GM19025 (cell line): Measurements from ENCODE around the gene CNOT1.

ENCODE experiments used
- ATAC-seq: cut with Tn5 transposase; IDR thresholded peaks from one replicate; pipeline ENCODE4 v1.9.1; 2021; ENCODE audit warnings: mild to moderate bottlenecking, low read depth, moderate library complexity; ENCODE audit not compliant: unreplicated experiment

Gene CNOT1

DNA sequence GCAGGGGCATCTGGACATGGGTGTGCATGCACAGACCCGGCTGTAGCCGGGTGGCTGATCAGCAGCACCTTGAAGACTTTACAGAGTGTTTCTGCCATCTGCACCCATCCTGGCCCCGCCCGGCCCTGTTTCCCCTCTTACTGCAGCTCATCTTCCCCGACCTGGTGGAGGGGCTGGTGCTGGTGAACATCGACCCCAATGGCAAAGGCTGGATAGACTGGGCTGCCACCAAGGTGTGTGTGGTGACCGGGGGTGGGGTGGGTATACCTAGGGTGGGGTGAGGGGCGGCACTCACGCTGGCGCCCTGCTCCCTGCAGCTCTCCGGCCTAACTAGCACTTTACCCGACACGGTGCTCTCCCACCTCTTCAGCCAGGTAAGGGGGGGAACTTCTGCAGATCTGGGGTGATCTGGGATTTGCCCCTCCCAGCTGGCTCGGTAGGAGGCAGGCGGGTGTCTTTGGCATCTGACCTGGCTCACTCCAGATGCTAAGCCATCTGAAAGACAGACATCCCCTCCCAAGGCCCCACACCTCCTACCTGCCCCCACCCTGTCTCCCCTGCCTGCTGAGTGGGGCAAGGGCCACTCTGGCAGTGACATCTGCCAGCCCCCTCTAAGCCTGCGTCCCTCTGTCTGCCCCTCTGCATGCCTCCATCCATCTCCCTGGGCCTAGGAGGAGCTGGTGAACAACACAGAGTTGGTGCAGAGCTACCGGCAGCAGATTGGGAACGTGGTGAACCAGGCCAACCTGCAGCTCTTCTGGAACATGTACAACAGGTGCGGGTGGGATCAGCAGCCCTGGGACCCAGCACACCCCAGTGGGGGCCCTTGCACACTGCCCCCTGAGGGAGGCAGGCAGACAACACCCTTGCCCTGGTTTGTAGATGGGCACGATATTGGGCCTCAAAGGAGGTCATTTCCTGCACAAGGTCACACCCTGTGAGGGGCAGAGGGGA lies 123.1 kb downstream of the CNOT1 start:
- ATAC-seq: no peak

DNA sequence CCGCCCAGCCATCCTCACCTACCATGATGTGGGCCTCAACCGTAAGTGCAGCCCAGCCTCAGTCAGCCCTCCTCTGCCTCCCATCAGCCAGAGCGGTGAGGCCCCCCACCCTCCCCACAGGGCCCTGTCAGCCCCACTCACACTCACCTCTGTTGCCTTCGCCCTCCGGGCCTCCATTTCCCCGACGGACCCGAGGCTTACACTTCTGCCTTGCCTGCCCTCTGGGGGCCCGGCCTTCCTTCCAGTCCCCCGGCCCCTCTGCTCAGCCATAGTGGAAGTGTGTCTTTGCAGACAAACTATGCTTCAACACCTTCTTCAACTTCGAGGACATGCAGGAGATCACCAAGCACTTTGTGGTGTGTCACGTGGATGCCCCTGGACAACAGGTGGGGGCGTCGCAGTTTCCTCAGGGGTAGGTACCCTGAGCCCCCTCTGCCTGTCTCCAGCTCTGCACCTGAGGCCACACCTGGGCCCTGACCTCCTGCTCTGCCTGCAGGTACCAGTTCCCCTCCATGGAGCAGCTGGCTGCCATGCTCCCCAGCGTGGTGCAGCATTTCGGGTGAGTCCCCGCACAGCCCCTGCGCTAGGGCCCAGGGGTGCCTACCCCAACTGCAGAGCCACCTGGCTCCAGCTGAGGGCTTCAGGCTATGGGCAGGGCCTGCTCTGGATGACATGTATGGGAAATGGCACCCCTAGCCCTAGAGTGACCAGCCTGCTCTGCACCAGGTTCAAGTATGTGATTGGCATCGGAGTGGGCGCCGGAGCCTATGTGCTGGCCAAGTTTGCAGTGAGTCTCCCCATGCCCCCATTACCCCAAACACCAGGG lies 125.5 kb downstream of the CNOT1 start:
- no peak for ATAC-seq

DNA sequence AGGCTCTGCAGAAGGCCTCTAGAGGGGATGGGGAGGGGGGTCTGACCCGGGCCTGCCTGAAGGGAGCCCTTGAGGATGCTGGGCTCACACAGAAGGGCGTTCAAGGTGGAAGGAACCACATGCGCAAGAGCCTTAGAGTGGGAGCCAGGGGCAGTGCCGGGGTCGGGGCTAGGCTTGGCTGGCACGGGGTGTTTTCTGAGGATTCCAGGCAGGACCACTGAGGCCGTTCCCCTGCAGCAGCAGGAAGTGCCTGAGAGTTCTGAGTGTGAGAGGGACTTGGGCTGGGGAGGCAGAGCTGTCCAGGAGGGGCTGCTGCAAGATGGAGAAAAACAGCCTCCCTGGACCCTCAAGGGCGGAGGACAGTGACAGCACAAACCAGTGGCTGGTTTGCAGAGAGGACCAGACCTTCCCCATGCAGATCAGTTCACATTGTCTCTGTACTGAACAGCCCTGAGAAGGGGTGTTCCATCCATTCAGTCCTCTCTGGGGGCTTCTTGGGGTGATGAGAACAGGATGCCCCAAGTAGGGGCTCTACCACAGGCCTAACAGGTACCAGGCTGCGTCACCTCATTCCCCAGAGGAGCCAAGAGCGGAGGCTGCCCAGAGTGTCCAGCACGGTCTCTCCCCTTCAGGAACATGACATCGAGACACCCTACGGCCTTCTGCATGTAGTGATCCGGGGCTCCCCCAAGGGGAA lies 126.3 kb downstream of the CNOT1 start:
- no peak for ATAC-seq

DNA sequence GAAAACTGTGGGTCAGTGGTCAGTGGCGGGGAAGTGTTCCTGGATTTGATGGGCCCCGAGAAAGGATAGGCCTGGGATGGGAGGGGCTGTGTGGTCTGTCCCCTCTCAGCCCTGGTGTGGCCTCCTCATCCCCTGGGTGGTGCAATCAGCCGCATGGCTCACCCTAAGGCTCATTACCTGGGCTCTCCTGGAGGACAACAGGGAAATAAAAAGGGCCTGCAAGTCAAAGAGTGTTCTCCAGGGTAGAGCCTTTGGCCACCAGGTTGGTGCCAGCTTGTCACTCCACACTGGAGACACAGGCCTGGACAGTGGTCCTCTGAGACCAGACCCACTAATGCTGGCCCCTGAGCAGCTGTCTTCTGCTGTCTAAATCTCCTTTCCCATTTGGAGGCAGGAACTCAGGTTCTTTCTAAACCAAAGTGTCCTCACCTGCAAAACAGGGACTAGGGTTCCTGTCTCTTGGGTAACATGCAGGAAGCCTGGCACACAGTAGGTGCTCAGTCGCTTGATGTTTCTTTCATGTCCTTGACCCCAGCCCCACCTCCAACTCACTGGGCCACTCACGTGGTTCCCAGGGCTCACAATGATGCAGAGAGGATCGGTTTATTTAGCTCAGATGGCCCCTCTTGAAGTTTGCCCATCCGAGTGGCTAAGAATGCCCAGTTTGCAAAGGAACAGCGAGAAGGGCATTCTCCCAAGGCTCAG lies 127.3 kb downstream of the CNOT1 start:
- ATAC-seq: no peak

DNA sequence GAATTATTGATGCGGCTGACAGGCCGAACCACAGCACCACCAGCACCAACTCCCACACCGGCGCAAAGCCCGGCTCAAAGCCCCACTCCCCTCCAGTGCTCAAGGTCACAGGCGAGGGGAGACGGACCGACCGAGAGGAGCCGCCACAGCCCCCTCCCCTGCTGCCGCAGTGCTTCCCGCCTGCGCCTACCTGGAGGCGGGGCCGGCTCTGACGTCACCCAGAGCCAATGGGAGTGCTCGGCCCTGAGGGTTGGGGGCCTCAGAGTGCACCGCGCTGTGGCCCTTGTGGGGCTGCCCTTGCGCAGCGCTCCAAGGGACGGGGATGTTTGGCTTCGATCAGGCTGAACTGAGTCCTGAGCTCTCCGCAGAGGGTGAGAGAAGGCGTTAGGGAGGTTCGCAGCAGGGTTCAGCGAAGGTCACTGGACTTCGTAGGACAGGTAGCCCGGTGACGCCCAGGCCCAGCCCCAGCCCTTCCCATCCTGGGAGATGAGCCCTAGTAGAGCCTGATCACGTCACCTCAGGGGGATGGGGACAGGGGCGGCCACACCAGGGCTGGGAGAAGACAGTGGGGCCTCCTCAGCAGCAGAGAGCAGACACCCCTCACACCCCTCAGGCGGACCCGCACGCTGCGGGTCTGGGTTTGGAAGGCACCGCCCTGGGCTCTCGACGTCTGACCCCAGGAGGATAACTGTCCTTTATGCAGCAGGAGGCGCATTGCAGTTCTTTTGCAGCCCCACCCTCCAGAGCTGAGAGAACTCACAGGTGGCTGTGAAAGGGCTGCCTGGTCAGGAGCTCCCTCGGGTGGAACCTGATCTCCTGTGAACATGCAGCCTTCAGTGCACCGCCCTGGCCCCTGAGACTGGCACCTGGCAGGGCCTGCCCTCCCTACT lies 128.1 kb downstream of the CNOT1 start:
- no peak for ATAC-seq

DNA sequence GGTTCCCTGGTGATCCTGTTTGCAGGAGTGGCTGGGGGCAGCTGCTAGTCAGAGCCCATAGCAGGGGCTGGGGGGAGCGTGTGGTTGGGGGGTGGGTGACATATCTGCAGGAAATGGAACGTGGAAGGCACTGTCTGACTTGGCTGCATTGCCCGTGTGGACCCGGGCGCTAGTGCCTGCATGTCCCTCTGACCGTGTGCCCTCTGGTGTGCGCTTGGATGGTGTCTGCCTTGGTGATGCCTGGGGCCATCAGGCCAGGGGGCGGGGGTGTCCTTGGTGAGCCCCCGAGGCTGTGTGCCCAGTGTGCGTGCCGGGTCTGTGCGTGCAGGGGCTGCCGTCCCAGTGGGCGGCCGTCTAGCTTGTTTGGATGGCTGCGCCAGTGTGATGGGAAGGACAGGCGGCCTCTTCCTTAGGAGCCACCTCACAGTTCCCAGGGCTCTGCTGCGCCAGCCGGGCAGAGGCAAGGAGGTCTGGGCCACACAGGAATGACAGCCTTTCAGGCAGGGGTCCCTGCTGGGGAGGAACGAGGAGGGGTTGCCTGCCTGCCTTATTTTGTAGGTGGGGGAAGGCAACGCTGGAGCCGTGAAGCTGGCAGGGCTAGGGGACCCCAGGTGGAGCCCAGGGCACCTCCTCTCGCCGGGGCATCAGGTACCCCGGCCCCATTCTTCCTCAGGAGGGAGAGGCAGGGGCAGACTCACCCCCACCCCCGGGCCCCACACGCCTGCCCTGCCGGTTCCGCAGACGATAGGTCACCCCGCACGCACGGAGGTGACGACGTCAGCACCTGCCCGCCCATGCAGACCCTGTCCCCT lies 129.0 kb downstream of the CNOT1 start:
- no peak for ATAC-seq

DNA sequence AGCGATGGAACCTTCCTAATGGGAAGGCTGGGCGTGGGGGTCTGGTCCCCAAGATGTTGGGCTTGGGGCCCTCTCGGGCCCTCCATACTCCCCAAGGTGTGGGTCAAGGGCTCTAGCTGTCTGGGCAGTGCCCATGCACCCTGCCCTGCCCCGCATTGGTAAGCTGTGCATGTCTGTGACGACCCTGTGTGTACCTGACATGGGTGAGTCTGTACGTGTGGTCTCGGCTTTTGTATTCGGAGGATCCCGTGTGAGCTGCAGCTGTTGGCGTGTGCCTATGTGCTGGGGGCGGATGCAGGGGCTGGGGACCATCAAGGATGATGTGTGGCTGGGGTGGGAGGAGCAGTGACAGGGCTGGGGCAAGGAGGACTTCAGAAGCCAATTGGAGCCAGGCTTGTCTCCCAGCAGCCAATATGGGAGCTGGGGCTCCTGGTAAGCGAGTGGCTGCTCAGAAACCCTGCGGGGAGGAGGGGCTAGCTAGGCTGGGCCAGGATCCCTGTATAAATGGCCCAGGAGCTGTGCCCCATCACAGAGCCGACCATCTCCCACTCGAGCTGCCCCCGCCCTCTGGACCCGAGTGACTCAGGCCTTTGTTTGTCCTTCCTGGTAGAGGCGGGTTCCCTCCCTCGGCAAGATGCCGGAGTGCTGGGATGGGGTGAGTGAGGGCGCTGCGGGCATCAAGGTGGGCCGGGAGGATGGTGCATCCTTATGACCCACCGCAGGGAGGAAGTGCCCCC lies 129.8 kb downstream of the CNOT1 start, which contains the start of gene NDRG4:
TSS of gene NDRG4 (plus strand) at position 529 of the 737 bp plus-strand sequence. CDS start at position 635, 106 bp downstream.
- peak; percentile 75 for ATAC-seq

DNA sequence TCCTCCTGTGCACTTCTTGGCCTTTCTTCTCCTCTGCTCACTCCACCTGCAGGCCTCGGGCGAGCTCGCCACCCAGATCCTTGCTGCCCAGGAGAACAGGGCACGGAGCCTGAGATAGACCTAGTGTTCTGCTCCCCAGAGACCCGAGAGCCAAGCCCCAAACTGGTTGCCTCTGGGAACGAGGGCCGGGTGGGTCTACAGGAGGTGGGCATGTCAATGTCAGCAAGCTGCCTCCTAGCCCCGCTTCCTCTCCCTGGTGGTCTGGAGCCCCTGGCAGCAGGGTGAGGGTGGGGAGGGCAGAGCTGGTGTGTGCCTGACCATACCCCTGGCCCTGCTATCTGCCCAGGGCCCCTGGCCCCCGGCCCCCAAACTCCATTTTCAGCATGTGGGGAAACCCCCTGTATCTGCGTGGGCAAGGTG lies 130.5 kb downstream of the CNOT1 start:
- ATAC-seq: no peak

DNA sequence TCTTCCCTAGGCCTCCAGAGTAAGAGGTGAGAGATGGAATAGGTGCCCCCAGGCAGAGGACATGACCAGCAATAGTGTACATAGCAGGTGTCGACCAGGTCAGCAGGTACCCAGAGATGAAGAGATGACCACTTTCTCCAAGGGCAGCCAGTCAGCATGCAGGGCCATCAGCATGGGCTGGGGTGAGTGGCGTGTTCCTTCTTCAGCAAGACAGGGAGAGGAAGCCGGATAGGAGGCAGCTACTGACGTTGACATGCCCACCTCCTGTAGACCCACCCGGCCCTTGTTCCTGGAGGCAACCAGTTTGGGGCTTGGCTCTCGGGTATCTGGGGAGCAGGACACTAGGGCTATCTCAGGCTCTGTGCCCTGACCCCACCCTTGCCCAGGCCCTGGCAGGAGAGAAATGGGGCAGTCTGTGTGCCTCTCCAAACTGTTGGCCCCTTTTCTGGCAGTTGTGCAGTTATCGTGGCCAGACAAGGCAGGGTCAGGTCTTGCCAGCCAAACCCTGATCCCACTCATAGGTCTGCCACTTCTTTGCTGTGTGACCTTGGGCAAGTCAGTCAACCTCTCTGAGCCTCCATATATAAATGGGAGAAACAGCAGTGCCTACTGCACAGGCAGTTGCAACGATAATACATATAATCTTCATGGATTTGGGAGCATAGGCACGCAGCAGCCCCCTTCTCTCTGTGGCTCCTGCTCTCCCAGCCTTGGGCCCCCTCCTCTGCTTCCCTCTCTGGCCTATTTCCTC lies 131.1 kb downstream of the CNOT1 start:
- no peak for ATAC-seq

DNA sequence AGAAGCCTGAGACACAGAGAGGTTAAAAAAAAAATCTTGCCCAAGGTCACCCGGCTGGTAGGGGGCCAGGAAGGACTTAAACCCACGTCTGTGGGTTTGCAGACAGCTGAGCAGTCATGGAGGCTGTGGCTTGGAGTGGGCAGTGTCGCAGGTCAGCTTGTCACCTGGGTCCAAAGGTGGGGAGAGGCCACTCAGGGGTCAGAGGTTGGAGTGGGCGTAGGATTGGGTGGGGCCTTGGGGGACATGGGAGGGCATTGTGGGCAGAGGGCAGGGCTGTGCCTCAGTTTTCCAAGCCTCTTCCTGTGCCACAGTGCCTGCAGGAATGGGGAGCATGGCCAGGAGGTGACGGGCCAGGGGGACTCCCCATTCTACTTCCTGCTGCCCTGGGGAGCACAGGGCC lies 131.7 kb downstream of the CNOT1 start:
- ATAC-seq: no peak

DNA sequence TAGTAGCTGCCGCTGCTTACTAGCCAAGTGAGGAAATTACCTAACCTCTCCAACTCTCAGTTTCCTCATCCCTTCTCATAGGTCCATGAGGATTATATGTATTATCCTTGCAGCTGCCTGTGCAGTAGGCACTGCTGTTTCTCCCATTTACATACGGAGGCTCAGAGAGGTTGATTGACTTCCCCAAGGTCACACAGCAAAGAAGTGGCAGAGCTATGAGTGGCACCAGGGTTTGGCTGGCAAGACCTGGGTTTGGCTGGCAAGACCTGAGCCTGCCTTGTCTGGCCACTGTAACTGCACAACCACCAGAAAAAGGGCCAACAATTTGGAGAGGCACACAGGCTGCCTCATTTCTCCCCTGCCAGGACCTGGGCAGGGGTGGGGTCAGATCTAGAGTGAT lies 132.2 kb downstream of the CNOT1 start:
- ATAC-seq: no peak

DNA sequence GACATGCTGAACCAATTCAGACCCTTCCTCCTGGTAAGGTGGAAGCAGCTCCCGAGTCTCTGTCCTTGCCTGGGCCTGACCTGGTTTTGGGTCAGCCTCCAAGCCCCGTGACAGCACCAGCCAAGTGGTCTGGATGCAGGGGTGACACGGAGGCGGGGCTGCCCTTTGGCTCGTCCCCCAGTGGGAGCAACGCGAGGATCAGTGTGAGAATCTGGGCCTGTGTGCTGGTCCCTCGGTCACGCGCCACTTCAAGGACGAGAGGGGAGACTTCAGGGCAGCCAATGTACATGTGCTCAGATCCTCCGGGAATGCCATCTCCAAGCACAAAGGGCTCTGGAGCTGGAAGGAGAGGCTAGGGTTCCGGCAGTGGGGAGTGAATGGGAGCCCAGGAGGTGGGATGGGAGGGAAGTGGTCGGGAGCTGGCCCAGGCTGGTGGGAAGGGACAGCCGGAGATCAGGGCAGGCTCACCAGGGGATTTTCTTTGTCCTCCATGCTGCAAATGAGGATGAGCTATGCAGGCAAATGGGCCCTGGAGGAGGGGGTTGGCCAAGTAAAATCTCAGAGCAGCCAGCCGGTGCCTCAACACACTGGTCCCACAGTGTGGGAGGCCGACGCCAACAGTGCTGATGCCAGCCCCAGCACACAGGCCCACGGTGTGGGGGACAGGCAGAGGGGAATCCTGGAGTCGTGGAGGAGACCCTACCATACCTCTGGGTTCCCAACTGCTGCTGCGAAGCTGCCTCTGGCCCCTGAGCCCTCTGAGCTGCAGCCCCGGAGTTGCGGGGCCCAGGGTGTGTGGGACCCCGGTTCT lies 133.9 kb downstream of the CNOT1 start:
- ATAC-seq: no peak

DNA sequence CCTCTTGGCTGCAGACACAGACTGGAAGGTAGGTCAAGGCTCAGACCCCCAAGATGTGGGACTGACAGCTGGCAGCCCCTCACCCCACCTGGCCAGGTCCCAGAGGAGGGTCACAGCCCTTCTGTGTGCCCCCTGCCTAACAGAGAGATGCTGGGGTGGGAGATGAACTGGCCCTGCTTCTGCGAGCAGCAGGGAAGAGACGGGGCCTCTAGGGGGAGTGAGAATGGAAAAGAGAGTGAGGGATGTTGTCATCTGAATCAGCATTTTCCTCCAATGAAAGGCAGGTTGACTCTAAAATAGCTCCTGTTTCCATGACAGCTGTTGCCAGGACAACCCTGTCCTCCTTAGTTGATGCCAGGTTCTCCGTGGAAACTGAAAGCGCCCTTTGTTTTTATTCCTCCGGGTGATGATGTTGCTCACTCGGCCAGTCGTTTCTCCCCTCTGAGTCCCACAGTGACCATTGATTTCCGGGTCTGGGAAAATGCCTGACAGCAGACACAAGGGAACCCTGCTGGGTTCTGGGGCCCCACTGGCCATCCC lies 134.6 kb downstream of the CNOT1 start:
- ATAC-seq: peak; percentile 38

DNA sequence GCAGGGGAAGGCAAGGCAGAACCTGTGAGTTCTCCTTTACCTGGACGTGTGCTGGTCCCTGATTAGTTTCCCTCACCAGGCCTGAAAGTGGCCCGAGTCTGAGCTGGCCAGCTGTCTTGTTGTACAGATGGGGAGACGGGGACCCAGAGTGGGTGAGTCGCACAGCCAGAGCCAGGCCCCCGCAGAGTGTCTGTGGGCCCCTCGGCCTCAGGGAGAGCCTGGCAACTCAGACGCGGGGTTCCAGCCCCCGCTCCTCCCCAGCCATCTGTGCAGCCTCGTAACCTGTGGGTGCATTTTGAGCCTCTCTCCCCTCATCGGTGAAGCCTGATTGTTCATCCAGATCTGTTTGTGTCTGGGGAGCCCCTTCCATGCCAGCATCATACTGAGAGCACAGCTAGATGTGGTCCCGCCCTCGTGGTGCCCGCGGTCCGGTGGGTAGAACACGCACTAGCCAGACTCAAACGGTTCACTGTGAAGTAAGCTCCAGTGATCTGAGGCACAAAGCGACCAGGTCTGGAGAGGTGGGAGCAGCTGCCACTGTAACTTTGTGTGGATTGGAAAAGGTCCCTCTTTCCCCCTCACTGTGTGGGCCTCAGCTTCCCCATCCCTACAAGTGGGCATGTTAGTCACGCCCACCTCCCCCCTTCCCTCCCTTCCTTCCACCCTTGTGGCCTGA lies 135.7 kb downstream of the CNOT1 start:
- no peak for ATAC-seq

DNA sequence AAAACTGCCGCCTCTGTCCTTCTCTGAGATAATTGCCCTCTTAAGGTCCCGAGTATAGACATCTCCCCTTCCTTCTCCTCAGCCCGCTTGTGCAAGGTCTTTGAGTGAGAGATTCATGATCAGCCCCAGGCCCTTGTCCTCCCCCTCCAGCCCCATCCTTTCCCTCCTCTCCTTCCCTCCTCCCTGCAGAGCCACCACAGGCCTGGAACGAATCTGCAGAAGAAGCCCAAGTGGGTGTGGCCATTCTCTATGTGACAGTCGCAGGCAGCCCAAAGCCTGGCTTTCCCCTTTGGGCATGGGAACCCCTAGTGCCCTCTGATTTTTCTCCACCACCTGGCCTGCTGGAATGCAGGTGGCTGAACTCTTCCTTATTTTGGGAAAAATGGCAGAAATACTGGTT lies 136.9 kb downstream of the CNOT1 start:
- no peak for ATAC-seq
